Type B pancreatic cell (in vitro differentiated cells): ENCODE results near the gene MICU1. TPM values are rescaled to one million over a fixed set of nuclear protein-coding genes. Genes with fewer than 3 reads are reported as not detected.
A peak's percentile ranks its signal among the peaks of the same experiment; 100 is the strongest.
"Not testable (repeated sequence)": the region's sequence is repeated elsewhere in the genome, so short reads cannot be mapped to it uniquely, and the experiment has no call there.

Experiments
- DNase-seq: peaks from one replicate; pipeline ENCODE4 v3.0.0; 2021; ENCODE audit warnings: mixed read lengths; ENCODE audit not compliant: unreplicated experiment; ENCODE audit errors: extremely low spot score
- H3K27ac Mint-ChIP-seq: 2 replicates; pipeline ENCODE4 v1.8.0; 2021; ENCODE audit warnings: mild to moderate bottlenecking, mixed read lengths
- H3K27me3 Mint-ChIP-seq: 2 replicates; pipeline ENCODE4 v1.8.0; 2021; ENCODE audit warnings: mixed read lengths
- H3K36me3 Mint-ChIP-seq: 2 replicates; pipeline ENCODE4 v1.8.0; 2021; ENCODE audit warnings: mixed read lengths
- H3K4me1 Mint-ChIP-seq: one replicate; pipeline ENCODE4 v1.8.0; 2021; ENCODE audit warnings: mixed read lengths; ENCODE audit not compliant: unreplicated experiment
- H3K4me3 Mint-ChIP-seq: 2 replicates; pipeline ENCODE4 v1.8.0; 2021; ENCODE audit warnings: mild to moderate bottlenecking, mixed read lengths
- H3K9me3 Mint-ChIP-seq: 2 replicates; pipeline ENCODE4 v1.8.0; 2021; ENCODE audit warnings: mixed read lengths
- total RNA-seq: library from RNA; stranded (reverse); gene quantifications from 2 replicates; pipeline ENCODE4 v1.2.1, GENCODE V29; 2021; ENCODE audit warnings: low replicate concordance
- TF ChIP-seq, protein P1 (sequence below): fragments of 200-600 bp; sonication (generic); conservative IDR thresholded peaks from 2 replicates; pipeline ENCODE4 v1.5.0; 2021; ENCODE audit warnings: antibody characterized with exemption, mild to moderate bottlenecking

Gene MICU1
- total RNA-seq, 1 donor from 2014 or later: 40.3 TPM

DNA sequence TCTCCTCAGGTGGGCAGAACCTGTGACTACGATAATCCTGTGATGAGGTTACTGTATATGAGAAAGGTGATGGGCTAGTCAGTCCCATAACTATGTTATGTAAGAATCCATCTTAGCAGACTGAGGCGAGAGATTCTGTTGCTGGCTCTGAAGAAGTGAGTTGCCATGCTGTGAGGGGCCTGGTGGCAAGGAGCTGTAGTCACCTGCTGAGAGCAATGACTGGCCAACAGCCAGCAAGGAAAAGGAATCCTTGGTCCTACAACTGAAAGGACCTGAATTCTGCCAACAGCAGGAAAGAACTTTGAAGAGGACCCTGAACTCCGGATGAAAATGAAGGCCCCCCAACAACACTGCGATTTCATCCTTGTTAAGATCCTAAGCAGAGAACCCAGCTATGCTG is 240.2 kb downstream of the MICU1 start:
- no peaks in the 10 kb centered on the region for H3K36me3 Mint-ChIP-seq
- TF ChIP-seq, protein P1, sequence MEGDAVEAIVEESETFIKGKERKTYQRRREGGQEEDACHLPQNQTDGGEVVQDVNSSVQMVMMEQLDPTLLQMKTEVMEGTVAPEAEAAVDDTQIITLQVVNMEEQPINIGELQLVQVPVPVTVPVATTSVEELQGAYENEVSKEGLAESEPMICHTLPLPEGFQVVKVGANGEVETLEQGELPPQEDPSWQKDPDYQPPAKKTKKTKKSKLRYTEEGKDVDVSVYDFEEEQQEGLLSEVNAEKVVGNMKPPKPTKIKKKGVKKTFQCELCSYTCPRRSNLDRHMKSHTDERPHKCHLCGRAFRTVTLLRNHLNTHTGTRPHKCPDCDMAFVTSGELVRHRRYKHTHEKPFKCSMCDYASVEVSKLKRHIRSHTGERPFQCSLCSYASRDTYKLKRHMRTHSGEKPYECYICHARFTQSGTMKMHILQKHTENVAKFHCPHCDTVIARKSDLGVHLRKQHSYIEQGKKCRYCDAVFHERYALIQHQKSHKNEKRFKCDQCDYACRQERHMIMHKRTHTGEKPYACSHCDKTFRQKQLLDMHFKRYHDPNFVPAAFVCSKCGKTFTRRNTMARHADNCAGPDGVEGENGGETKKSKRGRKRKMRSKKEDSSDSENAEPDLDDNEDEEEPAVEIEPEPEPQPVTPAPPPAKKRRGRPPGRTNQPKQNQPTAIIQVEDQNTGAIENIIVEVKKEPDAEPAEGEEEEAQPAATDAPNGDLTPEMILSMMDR: no peak
- H3K27me3 Mint-ChIP-seq: no peaks in the 10 kb centered on the region
- H3K4me3 Mint-ChIP-seq: no peak overlapping the region
- no peaks in the 10 kb centered on the region for H3K9me3 Mint-ChIP-seq
- H3K27ac Mint-ChIP-seq: no peak overlapping the region
- peaks cover 8% of the 10 kb centered on the region for H3K4me1 Mint-ChIP-seq
- DNase-seq: no peak

DNA sequence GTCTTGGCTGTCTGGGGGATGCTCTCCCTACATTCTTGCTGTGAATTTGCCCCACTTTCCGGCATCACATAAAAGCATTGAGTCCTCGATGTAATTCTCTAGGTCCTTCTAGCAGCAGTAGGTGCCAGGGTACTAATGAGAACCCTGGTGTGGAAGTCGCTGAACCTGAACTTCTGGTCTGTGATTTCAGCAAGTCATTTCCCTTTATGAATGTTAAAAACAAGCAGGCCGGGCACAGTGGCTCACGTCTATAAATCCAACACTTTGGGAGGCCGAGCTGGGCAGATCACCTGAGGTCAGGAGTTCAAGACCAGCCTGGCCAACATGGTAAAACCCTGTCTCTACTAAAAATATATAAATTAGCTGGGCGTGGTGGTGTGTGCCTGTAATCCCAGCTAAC is 240.9 kb downstream of the MICU1 start:
- not testable (repeated sequence) for H3K9me3 Mint-ChIP-seq, DNase-seq, H3K36me3 Mint-ChIP-seq, H3K4me3 Mint-ChIP-seq, H3K27me3 Mint-ChIP-seq, H3K4me1 Mint-ChIP-seq
- peak overlapping the region; percentile 90 for H3K27ac Mint-ChIP-seq

DNA sequence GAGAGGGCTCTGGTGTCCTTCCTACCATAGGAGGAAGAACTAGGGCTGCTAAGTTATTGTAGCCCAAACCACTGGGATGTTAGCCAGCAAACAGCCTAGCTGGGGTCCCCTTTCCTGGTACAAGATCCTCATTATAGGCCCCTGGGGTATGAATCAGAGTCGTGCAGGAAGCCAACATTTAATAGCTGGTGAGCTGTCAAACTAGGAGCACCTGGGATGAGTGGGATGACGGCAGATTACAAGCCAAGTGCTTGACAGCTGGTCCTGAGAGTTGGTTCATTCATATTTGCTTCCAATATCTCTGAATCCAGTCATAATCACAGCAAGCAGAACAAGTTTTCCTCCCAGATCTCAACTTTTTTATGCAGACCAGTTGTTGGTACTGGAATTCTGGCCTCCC is 246.1 kb downstream of the MICU1 start:
- Mint-ChIP-seq H3K27me3 (no peaks in the 10 kb centered on the region), H3K27ac (no peak overlapping the region), H3K4me3 (no peak overlapping the region), H3K4me1 (peaks cover 8% of the 10 kb centered on the region), H3K36me3 (peaks cover 8% of the 10 kb centered on the region), H3K9me3 (no peaks in the 10 kb centered on the region)
- TF ChIP-seq, protein P1: no peak
- DNase-seq: no peak

DNA sequence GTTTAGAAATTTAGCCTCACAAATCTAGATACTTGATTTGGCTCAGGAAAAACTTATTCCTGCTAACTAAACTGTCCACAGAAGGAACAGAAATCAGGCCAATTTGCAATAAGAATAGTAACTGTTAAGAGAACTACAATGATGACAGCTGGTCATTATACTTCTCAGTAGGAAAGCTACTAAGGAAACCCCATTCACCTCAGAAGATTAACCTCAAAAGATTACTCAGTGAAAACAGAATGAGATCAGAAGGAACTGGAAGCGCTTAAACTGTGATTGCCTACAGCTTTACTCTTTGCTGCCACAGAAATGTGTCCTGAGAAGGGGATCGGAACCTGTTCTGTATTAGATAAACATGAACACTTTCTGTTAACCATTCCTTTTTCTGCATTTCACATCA is 246.8 kb downstream of the MICU1 start:
- Mint-ChIP-seq H3K4me1 (peaks cover 8% of the 10 kb centered on the region), H3K4me3 (no peak overlapping the region), H3K27me3 (no peaks in the 10 kb centered on the region), H3K9me3 (no peaks in the 10 kb centered on the region), H3K36me3 (peaks cover 8% of the 10 kb centered on the region), H3K27ac (no peak overlapping the region)
- no peak for DNase-seq
- TF ChIP-seq, protein P1: no peak

DNA sequence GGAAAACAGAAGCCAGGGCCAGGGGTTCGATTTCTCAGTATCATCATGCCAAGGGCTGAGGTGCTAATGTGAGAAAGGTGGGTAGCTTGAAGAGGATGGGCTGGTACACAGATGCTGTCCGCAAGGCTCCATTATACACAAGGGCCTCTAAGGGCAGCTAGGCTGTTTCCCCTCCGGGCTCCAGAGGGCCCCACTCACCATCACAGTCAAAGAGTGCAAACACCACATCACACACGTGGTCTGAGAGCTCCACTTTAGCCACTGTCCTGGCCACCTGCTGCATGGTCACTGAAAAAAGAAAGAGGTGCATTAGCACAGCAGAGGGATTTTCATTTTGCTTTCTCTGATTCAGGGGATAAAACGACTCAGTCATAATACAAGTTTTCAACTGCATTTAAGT is 250.3 kb downstream of the MICU1 start:
- H3K27me3 Mint-ChIP-seq: no peaks in the 10 kb centered on the region
- TF ChIP-seq, protein P1: no peak
- no peaks in the 10 kb centered on the region for H3K4me1 Mint-ChIP-seq
- DNase-seq: no peak
- peaks cover 8% of the 10 kb centered on the region for H3K36me3 Mint-ChIP-seq
- H3K27ac Mint-ChIP-seq: no peak overlapping the region
- no peaks in the 10 kb centered on the region for H3K9me3 Mint-ChIP-seq
- H3K4me3 Mint-ChIP-seq: no peak overlapping the region

DNA sequence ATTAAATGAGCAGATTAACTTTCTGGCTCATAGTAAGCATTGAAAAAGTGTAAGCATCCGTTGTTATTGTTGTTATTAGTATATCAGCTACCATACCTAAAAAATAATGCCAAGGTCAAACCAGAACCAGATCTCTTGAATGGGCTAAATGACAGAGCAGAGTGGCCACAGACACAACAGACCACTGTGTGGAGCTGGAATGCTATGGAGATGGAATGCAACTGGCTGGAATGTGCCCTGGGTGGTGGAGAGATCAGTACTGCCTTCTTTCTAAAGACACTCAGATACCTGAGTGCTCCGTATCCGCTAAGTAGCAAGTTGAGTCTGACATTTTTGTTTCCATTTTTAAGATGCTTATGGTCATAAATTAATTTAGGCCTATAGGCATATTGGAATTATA is 250.7 kb downstream of the MICU1 start:
- Mint-ChIP-seq H3K4me1 (no peaks in the 10 kb centered on the region), H3K9me3 (no peaks in the 10 kb centered on the region), H3K27ac (no peak overlapping the region), H3K27me3 (no peaks in the 10 kb centered on the region), H3K36me3 (peaks cover 8% of the 10 kb centered on the region), H3K4me3 (no peak overlapping the region)
- DNase-seq: no peak
- TF ChIP-seq, protein P1: no peak
